Measurements from ENCODE around the gene GPR160.

GPR160 gene

GRCh38 chr3:170117134-170117533, 79.3 kb downstream of the GPR160 start:
- TF ChIP-seq, protein P1, sequence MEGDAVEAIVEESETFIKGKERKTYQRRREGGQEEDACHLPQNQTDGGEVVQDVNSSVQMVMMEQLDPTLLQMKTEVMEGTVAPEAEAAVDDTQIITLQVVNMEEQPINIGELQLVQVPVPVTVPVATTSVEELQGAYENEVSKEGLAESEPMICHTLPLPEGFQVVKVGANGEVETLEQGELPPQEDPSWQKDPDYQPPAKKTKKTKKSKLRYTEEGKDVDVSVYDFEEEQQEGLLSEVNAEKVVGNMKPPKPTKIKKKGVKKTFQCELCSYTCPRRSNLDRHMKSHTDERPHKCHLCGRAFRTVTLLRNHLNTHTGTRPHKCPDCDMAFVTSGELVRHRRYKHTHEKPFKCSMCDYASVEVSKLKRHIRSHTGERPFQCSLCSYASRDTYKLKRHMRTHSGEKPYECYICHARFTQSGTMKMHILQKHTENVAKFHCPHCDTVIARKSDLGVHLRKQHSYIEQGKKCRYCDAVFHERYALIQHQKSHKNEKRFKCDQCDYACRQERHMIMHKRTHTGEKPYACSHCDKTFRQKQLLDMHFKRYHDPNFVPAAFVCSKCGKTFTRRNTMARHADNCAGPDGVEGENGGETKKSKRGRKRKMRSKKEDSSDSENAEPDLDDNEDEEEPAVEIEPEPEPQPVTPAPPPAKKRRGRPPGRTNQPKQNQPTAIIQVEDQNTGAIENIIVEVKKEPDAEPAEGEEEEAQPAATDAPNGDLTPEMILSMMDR (IDR thresholded peaks at IDR 0.05): no peak
- H3K4me1 ChIP-seq: no peaks in the 10 kb centered on the region
- H3K4me3 ChIP-seq: no peak overlapping the region
- DNase-seq: no peak
- no peaks in the 10 kb centered on the region for H3K9me3 ChIP-seq
- intact Hi-C loops (cut with DNase I; ENCODE audit: low total_unique reads): no loop called here
- no peak overlapping the region for H3K27ac ChIP-seq
- peaks cover 69 to 81% (median 73%) of the 10 kb centered on the region in 3 donors for H3K36me3 ChIP-seq
- H3K27me3 ChIP-seq: no peaks in the 10 kb centered on the region

DNA sequence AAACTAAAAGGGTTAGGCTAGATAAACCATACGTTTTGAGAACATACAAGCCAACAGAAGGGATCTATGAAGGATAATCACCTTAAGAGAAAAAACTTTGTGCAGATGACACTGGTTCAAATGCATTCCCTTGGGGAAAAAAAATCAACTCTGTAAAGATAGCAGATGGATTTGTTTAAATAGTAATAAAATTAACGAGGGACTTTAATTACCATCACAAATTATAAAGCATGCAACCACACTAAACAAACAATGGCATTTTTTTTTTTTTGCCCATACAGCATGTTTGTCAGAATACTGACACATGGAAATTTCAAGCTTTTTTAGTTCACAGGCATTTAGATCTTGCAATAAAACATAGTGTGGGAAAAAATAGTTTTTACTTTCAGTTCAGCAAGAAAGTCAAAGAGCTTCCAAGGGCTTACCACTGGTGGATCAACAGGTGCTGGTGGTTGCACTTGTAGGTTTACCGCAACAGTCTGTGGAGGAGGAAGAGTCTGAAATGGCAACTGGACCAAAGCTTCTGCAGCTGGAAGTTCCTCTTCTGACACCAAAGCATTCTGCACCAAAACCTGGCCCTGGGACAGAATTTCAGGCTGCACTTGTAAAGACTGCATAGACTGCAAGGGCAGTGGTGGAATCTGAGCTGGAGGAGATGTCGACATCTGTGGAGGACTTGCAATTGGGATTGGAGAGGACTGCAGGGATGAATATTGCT, 90.6 kb downstream of the GPR160 start:
- intact Hi-C loops (cut with DNase I; ENCODE audit: low total_unique reads): no loop called here
- TF ChIP-seq, protein P1 (IDR thresholded peaks at IDR 0.05): no peak
- H3K4me3 ChIP-seq: no peak overlapping the region
- no peaks in the 10 kb centered on the region for H3K27me3 ChIP-seq
- H3K9me3 ChIP-seq: peaks cover 0 to 4% (median 0%) of the 10 kb centered on the region in 3 donors
- peaks cover 39 to 54% (median 54%) of the 10 kb centered on the region in 3 donors for H3K36me3 ChIP-seq
- peaks cover 0 to 3% (median 0%) of the 10 kb centered on the region in 4 donors for H3K4me1 ChIP-seq
- no peak overlapping the region for H3K27ac ChIP-seq
- DNase-seq: no peak

DNA sequence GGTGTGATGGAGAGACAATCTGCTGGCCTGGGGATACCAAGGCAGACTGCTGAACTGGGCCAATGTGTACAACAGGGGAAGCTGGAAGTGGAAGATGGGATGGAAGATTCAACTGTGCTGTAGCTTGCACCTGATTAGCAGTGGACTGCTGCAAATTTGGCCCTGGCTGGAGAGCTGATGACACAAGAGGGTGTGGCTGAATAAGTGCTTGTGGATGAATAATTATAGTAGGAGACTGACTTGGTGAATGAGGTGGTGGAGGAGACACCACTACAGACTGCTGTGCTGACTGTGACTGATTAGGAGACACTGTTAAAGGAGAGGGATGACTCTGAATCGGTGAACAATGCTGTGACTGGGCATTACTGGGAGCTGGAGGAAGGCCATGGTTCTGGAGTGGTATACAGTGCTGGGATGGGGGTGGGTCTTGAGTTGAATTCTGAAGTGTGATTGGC, 91.2 kb downstream of the GPR160 start:
- Histone ChIP-seq H3K36me3 (peaks cover 45 to 54% (median 53%) of the 10 kb centered on the region in 3 donors), H3K4me1 (peaks cover 0 to 3% (median 0%) of the 10 kb centered on the region in 4 donors), H3K4me3 (no peak overlapping the region), H3K27me3 (no peaks in the 10 kb centered on the region), H3K9me3 (peaks cover 0 to 4% (median 0%) of the 10 kb centered on the region in 3 donors), H3K27ac (no peak overlapping the region)
- no peak for DNase-seq
- TF ChIP-seq, protein P1 (IDR thresholded peaks at IDR 0.05): no peak
- intact Hi-C loops (cut with DNase I; ENCODE audit: low total_unique reads): no loop called here

DNA sequence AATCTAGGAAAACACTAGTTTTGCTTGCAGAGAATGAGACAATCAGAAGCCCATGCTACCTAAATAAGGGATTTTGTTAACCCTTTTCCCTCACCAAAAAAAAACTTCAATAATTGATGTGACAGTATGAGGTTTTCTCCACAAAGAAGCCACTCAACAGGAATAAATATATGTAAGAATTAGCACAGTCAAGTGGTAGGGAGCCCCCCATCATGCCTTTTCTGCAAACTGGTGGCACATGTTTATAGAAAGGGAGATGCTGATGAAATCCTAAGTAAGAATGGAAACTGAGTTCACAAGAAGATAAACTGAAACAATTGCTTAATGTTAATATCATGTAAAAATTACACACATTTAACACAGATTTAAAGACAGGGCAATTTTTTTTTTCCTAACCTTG, 92.7 kb downstream of the GPR160 start:
- TF ChIP-seq, protein P1 (IDR thresholded peaks at IDR 0.05): no peak
- peaks cover 53 to 60% (median 54%) of the 10 kb centered on the region in 3 donors for H3K36me3 ChIP-seq
- intact Hi-C loops (cut with DNase I; ENCODE audit: low total_unique reads): no loop called here

DNA sequence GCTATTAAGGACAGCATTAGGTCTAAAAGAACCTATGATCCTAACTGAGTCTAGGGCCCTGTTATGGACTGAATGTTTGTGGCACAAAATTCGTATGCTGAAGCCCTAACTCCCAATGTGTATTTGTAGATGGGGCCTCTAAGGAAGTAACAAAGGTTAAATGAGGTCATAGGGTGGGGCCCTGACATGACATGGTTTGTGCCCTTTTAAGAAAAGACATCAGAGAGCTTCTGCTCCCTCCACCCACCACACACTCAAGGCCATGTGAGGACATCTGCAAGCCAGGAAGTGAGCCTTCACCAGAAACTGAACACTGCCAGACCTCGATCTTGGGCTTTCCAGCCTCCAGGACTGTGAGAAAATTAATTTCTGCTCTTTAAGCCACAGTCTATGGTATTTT, 94.5 kb downstream of the GPR160 start:
- DNase-seq: no peak
- Histone ChIP-seq H3K9me3 (peaks cover 0 to 4% (median 0%) of the 10 kb centered on the region in 3 donors), H3K27ac (no peak overlapping the region), H3K27me3 (no peaks in the 10 kb centered on the region), H3K4me3 (no peak overlapping the region), H3K36me3 (peaks cover 49 to 74% (median 58%) of the 10 kb centered on the region in 3 donors), H3K4me1 (peaks cover 0 to 3% (median 0%) of the 10 kb centered on the region in 4 donors)
- intact Hi-C loops (cut with DNase I; ENCODE audit: low total_unique reads): no loop called here
- TF ChIP-seq, protein P1 (IDR thresholded peaks at IDR 0.05): no peak

More for the DNA sequence above, 92.7 kb downstream of the GPR160 start:
- Histone ChIP-seq H3K4me3 (no peak overlapping the region), H3K4me1 (peaks cover 0 to 3% (median 0%) of the 10 kb centered on the region in 4 donors), H3K27ac (no peak overlapping the region), H3K27me3 (no peaks in the 10 kb centered on the region), H3K9me3 (peaks cover 0 to 4% (median 0%) of the 10 kb centered on the region in 3 donors)
- no peak for DNase-seq

Data from tibial artery (tissue), 4 donors.